ENCODE data around the gene USP37. TPM values are rescaled to one million over a fixed set of nuclear protein-coding genes. Genes with fewer than 3 reads are reported as not detected.

The USP37 gene
- total RNA-seq, 1 experiment from 2014 or later, result 16.9 TPM

GRCh38 chr2:218423584-218423983, 144.6 kb downstream of the USP37 start:
- peaks cover 4% of the 10 kb centered on the region for H3K4me1 ChIP-seq (ENCODE audit: low read length)
- no peaks in the 10 kb centered on the region for H3K9me2 ChIP-seq (replicated peaks; ENCODE audit: insufficient read depth, low read length)
- DNase-seq, result no peak
- no peak overlapping the region for H3K4me3 ChIP-seq (ENCODE audit: low read length)
- no peak overlapping the region for H3K27ac ChIP-seq (ENCODE audit: low read length)
- no peaks in the 10 kb centered on the region for H4K20me1 ChIP-seq (ENCODE audit: insufficient read depth, low read depth, low read length)
- H3K4me2 ChIP-seq (ENCODE audit: low read depth, low read length, poor library complexity, severe bottlenecking), result no peak overlapping the region
- no peaks in the 10 kb centered on the region for H3K9me3 ChIP-seq (ENCODE audit: low read length)
- no peak overlapping the region for H3K9ac ChIP-seq (ENCODE audit: low read length)
- no peaks in the 10 kb centered on the region for H3K27me3 ChIP-seq (ENCODE audit: low read length)
- H2AFZ ChIP-seq (ENCODE audit: low read length), result no peak overlapping the region
- no peaks in the 10 kb centered on the region for H3K79me2 ChIP-seq (ENCODE audit: low read length)
- no peaks in the 10 kb centered on the region for H3K36me3 ChIP-seq (ENCODE audit: insufficient read depth, low read length)

DNA sequence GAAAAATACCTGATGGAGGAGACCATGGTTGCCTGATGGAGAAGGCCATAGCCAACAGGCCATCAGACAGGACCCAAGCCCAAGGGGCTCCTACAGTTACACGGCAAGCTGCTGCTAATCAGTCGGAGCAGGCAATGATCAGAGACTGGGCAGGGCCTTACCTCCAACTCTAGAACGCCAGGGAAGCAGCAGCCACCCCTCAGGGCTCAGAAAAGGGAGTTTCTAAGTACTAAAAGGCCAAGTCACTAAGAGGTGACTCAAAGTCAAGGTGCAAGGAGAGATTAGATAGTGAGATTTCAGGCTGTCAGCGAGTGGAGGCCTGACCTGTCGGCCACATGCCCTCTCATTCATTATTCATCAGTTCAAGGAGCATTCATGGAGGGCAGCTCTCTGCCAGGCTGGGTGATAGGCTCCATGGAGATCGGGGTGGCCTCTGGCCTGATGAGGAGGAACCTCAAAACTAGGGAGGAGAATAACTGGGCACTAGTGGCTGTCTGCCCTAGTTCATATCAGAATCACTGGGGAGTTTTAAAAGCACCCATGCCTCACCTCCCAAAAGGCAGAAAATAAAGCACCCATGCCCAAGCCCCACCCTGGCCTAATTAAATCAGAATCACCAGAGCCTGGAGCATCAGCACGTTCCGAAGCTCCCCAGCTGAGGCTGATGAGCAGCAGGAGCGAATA, 145.6 kb downstream of the USP37 start:
- no peaks in the 10 kb centered on the region for H3K9me2 ChIP-seq (replicated peaks; ENCODE audit: insufficient read depth, low read length)
- H3K27me3 ChIP-seq (ENCODE audit: low read length), result no peaks in the 10 kb centered on the region
- no peaks in the 10 kb centered on the region for H3K9me3 ChIP-seq (ENCODE audit: low read length)
- no peaks in the 10 kb centered on the region for H3K36me3 ChIP-seq (ENCODE audit: insufficient read depth, low read length)
- H2AFZ ChIP-seq (ENCODE audit: low read length), result no peak overlapping the region
- no peak overlapping the region for H3K9ac ChIP-seq (ENCODE audit: low read length)
- H3K4me3 ChIP-seq (ENCODE audit: low read length), result no peak overlapping the region
- DNase-seq, result peak; percentile 14
- H3K27ac ChIP-seq (ENCODE audit: low read length), result no peak overlapping the region
- H3K4me1 ChIP-seq (ENCODE audit: low read length), result peaks cover 4% of the 10 kb centered on the region
- no peaks in the 10 kb centered on the region for H3K79me2 ChIP-seq (ENCODE audit: low read length)
- no peaks in the 10 kb centered on the region for H4K20me1 ChIP-seq (ENCODE audit: insufficient read depth, low read depth, low read length)
- no peak overlapping the region for H3K4me2 ChIP-seq (ENCODE audit: low read depth, low read length, poor library complexity, severe bottlenecking)

DNA sequence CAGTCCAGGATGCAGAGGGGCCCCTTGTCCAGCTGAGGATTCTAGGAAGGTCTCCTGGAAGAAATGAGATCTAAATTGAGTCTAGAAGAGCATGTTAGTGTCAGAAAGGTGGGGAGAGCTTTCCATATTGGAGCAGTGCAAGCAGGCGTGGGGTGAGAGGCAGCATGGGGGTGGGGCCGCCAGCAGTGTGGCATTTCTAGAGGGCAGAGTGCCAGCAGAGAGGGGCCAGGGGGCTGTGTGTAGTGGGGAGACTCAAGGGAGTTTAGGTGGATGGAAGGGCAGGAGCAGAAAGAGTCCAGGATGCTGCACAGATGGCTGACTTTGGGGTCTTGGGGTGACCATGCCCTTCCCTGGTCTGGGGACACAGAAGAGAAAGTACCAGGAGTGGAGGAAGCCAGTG, 147.1 kb downstream of the USP37 start:
- Histone ChIP-seq H3K4me2 (ENCODE audit: low read depth, low read length, poor library complexity, severe bottlenecking) (no peak overlapping the region), H3K9me3 (ENCODE audit: low read length) (no peaks in the 10 kb centered on the region), H3K9me2 (replicated peaks; ENCODE audit: insufficient read depth, low read length) (no peaks in the 10 kb centered on the region), H3K27me3 (ENCODE audit: low read length) (no peaks in the 10 kb centered on the region), H3K27ac (ENCODE audit: low read length) (no peak overlapping the region), H3K4me1 (ENCODE audit: low read length) (peaks cover 4% of the 10 kb centered on the region), H3K4me3 (ENCODE audit: low read length) (no peak overlapping the region), H3K79me2 (ENCODE audit: low read length) (no peaks in the 10 kb centered on the region), H3K9ac (ENCODE audit: low read length) (no peak overlapping the region), H2AFZ (ENCODE audit: low read length) (no peak overlapping the region), H3K36me3 (ENCODE audit: insufficient read depth, low read length) (no peaks in the 10 kb centered on the region), H4K20me1 (ENCODE audit: insufficient read depth, low read depth, low read length) (no peaks in the 10 kb centered on the region)
- DNase-seq, result peak; percentile 27

DNA sequence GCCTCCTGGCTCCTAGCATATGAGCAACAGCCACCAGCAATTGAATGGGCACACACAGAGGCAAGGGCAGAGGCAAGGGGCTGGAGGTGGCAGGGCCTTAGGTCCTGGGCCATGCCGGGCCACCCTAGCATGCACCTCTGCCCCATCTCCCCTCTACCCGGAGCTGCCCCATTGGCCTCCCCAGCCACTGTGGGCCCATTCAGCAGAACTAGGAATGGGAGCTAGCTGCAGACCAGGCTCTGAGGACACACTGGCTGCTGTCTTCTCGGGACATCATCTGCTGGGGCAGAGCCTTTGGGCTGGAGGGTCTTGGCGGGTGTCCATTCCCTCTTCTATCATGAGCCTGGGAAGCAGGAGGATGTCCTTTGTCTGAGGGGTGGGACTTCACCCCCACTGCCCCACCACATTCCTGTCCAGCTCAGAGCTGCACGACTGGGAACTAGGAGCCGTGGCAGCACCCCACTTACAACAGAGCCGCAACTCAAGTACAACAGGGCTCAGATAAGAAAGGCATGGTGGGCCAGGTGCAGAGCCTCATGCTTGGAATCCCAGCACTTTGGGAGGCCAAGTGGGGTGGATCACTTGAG, 148.4 kb downstream of the USP37 start:
- Histone ChIP-seq H4K20me1 (ENCODE audit: insufficient read depth, low read depth, low read length) (no peaks in the 10 kb centered on the region), H3K36me3 (ENCODE audit: insufficient read depth, low read length) (no peaks in the 10 kb centered on the region), H3K27ac (ENCODE audit: low read length) (no peak overlapping the region), H2AFZ (ENCODE audit: low read length) (no peak overlapping the region), H3K4me2 (ENCODE audit: low read depth, low read length, poor library complexity, severe bottlenecking) (no peak overlapping the region), H3K9ac (ENCODE audit: low read length) (no peak overlapping the region), H3K4me1 (ENCODE audit: low read length) (peaks cover 4% of the 10 kb centered on the region), H3K79me2 (ENCODE audit: low read length) (no peaks in the 10 kb centered on the region), H3K9me2 (replicated peaks; ENCODE audit: insufficient read depth, low read length) (no peaks in the 10 kb centered on the region), H3K9me3 (ENCODE audit: low read length) (no peaks in the 10 kb centered on the region), H3K4me3 (ENCODE audit: low read length) (no peak overlapping the region), H3K27me3 (ENCODE audit: low read length) (no peaks in the 10 kb centered on the region)
- DNase-seq, result peak; percentile 33

GRCh38 chr2:218418717-218419458, 149.3 kb downstream of the USP37 start, which contains the start of gene VIL1:
Gene VIL1 (plus strand): TSS chr2:218419123. CDS start chr2:218423779, 4,656 bp downstream.
- H2AFZ ChIP-seq (ENCODE audit: low read length), result no peak within 1 kb of the TSS
- no peaks in the 10 kb centered on the region for H3K9me2 ChIP-seq (replicated peaks; ENCODE audit: insufficient read depth, low read length)
- H3K36me3 ChIP-seq (ENCODE audit: insufficient read depth, low read length), result no peaks in the 10 kb centered on the region
- H3K4me2 ChIP-seq (ENCODE audit: low read depth, low read length, poor library complexity, severe bottlenecking), result no peak within 1 kb of the TSS
- no peaks in the 10 kb centered on the region for H3K9me3 ChIP-seq (ENCODE audit: low read length)
- H3K9ac ChIP-seq (ENCODE audit: low read length), result no peak within 1 kb of the TSS
- DNase-seq, result peak; percentile 44
- no peaks in the 10 kb centered on the region for H3K79me2 ChIP-seq (ENCODE audit: low read length)
- no peaks in the 10 kb centered on the region for H4K20me1 ChIP-seq (ENCODE audit: insufficient read depth, low read depth, low read length)
- no peak within 1 kb of the TSS for H3K27ac ChIP-seq (ENCODE audit: low read length)
- H3K27me3 ChIP-seq (ENCODE audit: low read length), result no peaks in the 10 kb centered on the region
- no peak within 1 kb of the TSS for H3K4me3 ChIP-seq (ENCODE audit: low read length)
- peaks cover 4% of the 10 kb centered on the region for H3K4me1 ChIP-seq (ENCODE audit: low read length)

GRCh38 chr2:218418321-218418716, 149.8 kb downstream of the USP37 start:
- no peaks in the 10 kb centered on the region for H3K9me2 ChIP-seq (replicated peaks; ENCODE audit: insufficient read depth, low read length)
- no peaks in the 10 kb centered on the region for H3K79me2 ChIP-seq (ENCODE audit: low read length)
- no peaks in the 10 kb centered on the region for H3K9me3 ChIP-seq (ENCODE audit: low read length)
- peaks cover 4% of the 10 kb centered on the region for H3K4me1 ChIP-seq (ENCODE audit: low read length)
- H4K20me1 ChIP-seq (ENCODE audit: insufficient read depth, low read depth, low read length), result no peaks in the 10 kb centered on the region
- H2AFZ ChIP-seq (ENCODE audit: low read length), result no peak overlapping the region
- H3K4me2 ChIP-seq (ENCODE audit: low read depth, low read length, poor library complexity, severe bottlenecking), result no peak overlapping the region
- H3K4me3 ChIP-seq (ENCODE audit: low read length), result no peak overlapping the region
- no peaks in the 10 kb centered on the region for H3K36me3 ChIP-seq (ENCODE audit: insufficient read depth, low read length)
- DNase-seq, result peak; percentile 41
- H3K27me3 ChIP-seq (ENCODE audit: low read length), result no peaks in the 10 kb centered on the region
- H3K27ac ChIP-seq (ENCODE audit: low read length), result no peak overlapping the region
- no peak overlapping the region for H3K9ac ChIP-seq (ENCODE audit: low read length)

DNA sequence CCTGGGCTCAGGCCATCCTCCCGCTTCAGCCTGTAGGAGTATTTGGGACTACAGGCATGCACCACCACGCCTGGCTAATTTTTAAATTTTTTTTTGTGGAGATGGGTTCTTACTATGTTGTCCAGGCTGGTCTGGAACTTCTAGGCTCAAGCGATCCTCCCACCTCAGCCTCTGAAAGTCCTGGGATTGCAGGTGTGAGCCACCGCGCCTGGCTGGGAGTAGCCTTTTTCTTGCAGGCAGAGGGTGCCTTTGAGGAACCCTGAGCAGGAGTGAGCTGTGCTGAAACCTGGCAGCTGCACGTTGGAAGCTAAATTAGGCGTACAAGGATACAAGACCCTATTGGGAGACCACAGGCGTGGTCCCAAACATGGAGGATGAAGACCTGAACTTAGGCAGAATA, 160.4 kb downstream of the USP37 start:
- peaks cover 34% of the 10 kb centered on the region for H3K4me1 ChIP-seq (ENCODE audit: low read length)
- peaks cover under 1% of the 10 kb centered on the region; the same call in 1 of the 2 replicates for H3K79me2 ChIP-seq (ENCODE audit: low read length)
- no peak overlapping the region for H3K9ac ChIP-seq (ENCODE audit: low read length)
- no peaks in the 10 kb centered on the region for H3K27me3 ChIP-seq (ENCODE audit: low read length)
- DNase-seq, result peak; percentile 35
- no peaks in the 10 kb centered on the region for H4K20me1 ChIP-seq (ENCODE audit: insufficient read depth, low read depth, low read length)
- no peak overlapping the region for H3K27ac ChIP-seq (ENCODE audit: low read length)
- H3K36me3 ChIP-seq (ENCODE audit: insufficient read depth, low read length), result 0 out of 2 replicates have a peak, but pooled peaks cover 9% of the 10 kb centered on the region
- no peak overlapping the region for H2AFZ ChIP-seq (ENCODE audit: low read length)
- no peaks in the 10 kb centered on the region for H3K9me2 ChIP-seq (replicated peaks; ENCODE audit: insufficient read depth, low read length)
- H3K4me3 ChIP-seq (ENCODE audit: low read length), result no peak overlapping the region
- no peak overlapping the region for H3K4me2 ChIP-seq (ENCODE audit: low read depth, low read length, poor library complexity, severe bottlenecking)
- no peaks in the 10 kb centered on the region for H3K9me3 ChIP-seq (ENCODE audit: low read length)

DNA sequence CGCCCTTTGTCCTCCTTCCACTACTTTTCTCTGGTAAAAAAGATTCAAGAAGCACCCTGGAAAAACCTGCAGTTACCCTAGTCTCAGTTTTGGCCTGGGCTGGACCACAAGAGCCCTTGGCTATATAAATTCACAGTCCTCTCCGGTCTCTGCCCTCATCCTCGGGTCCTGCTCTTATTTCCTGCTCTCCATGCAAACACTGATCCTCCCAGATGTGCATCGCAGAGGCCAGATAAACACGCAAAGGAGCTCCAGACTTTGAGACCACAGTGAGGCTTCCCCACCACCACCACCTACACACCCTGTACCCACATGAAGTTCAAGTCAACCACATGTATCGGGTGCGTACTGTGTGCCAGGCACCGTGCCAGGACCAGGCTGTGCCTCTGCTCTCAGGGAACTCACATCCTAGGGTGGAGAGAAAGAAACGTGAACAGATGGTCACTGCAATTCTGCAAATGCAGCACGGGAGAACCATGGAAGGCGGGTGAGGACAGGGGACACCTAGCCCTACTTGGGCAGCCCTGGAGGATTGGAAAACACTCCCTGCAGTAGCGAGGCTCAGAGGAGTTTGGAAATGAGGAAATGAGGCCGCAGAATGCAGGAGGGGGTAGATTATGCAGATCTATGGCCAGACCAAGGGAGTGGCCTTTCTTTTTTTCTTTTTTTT, 161.1 kb downstream of the USP37 start:
- Histone ChIP-seq H4K20me1 (ENCODE audit: insufficient read depth, low read depth, low read length) (no peaks in the 10 kb centered on the region), H3K4me3 (ENCODE audit: low read length) (peak overlapping the region; percentile 76), H3K27me3 (ENCODE audit: low read length) (no peaks in the 10 kb centered on the region), H3K27ac (ENCODE audit: low read length) (peak overlapping the region; percentile 33; the same call in 1 of the 2 replicates), H2AFZ (ENCODE audit: low read length) (peak overlapping the region; percentile 68), H3K9me3 (ENCODE audit: low read length) (no peaks in the 10 kb centered on the region), H3K4me2 (ENCODE audit: low read depth, low read length, poor library complexity, severe bottlenecking) (peak overlapping the region; percentile 76), H3K9ac (ENCODE audit: low read length) (peak overlapping the region; percentile 81), H3K9me2 (replicated peaks; ENCODE audit: insufficient read depth, low read length) (no peaks in the 10 kb centered on the region), H3K4me1 (ENCODE audit: low read length) (peaks cover 34% of the 10 kb centered on the region), H3K36me3 (ENCODE audit: insufficient read depth, low read length) (peaks cover 10% of the 10 kb centered on the region; the same call in 1 of the 2 replicates), H3K79me2 (ENCODE audit: low read length) (peaks cover 4% of the 10 kb centered on the region; the same call in 1 of the 2 replicates)
- peak; percentile 60 for DNase-seq
